Testis (tissue), 2 donors: Measurements from ENCODE around the gene CD79A.

Experiments used
- POLR2A ChIP-seq: fragments of 450-650 bp; IDR thresholded peaks from one replicate; pipeline ENCODE4 v1.6.1; 2017; ENCODE audit warnings: antibody characterized with exemption, mild to moderate bottlenecking, moderate library complexity
- TF ChIP-seq, protein P1 (sequence below), 3 experiments: fragments of 450-650 bp in 2 of 3; fragments of 200-600 bp in 1 of 3; sonication (generic) in 1 of 3; IDR thresholded peaks; one replicate each; pipeline ENCODE4 v1.5.1; 2016 to 2019; ENCODE audit warnings: antibody characterized with exemption in 3 of 3, mild to moderate bottlenecking in 2 of 3, moderate library complexity in 1 of 3

- TF ChIP-seq, protein P1, sequence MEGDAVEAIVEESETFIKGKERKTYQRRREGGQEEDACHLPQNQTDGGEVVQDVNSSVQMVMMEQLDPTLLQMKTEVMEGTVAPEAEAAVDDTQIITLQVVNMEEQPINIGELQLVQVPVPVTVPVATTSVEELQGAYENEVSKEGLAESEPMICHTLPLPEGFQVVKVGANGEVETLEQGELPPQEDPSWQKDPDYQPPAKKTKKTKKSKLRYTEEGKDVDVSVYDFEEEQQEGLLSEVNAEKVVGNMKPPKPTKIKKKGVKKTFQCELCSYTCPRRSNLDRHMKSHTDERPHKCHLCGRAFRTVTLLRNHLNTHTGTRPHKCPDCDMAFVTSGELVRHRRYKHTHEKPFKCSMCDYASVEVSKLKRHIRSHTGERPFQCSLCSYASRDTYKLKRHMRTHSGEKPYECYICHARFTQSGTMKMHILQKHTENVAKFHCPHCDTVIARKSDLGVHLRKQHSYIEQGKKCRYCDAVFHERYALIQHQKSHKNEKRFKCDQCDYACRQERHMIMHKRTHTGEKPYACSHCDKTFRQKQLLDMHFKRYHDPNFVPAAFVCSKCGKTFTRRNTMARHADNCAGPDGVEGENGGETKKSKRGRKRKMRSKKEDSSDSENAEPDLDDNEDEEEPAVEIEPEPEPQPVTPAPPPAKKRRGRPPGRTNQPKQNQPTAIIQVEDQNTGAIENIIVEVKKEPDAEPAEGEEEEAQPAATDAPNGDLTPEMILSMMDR (IDR thresholded peaks at IDR 0.05) = no peak
- no peak for TF ChIP-seq POLR2A
Observed at GRCh38 chr19:41864374-41864773, 12.7 kb upstream of the CD79A start.
